ENCODE results near the gene IL24. TPM values are rescaled to one million over a fixed set of nuclear protein-coding genes. Genes with fewer than 3 reads are reported as not detected.

Gene IL24
- total and polyA plus RNA-seq, 2 donors (not counting 1 experiment from before 2014, with no cell fraction given), result 0.17 to 0.54 TPM

DNA sequence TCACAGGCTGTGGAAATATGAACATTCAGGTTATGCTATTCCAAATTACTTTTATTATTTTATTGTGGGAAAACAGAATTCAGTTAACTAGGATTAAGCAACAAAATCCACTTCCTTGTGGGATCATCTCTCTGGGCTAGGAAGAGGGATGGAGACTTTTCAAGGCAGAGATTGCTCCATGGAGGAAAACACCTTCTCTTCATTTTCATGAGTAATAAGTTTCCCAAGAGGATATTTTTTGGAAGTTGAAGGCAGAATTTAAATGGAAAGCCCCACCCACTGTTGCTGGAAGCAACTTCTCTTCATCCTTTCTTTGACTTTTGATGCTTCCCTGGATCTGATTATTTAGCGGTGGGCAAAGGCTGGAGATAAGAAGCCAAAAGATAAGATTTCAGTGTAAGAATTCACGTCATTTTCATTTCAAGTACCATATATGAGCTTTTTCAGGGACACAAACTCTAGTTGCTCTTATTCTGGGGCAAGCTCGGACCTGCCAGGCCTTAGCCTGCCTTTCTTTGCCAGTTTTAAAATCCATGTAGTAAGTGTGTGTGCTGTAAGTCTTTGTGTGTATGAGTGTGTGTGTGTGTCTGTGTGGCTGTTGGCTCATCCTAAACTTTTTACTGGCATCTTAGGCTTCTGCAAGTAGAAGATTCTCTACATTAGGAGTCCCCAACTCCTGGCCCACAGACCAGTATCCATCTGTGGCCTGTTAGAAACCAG lies 11.7 kb upstream of the IL24 start:
- Histone ChIP-seq H2AFZ (ENCODE audit: low read length) (no peak overlapping the region), H4K20me1 (ENCODE audit: control insufficient read depth, extremely low read depth, insufficient read depth, low read length) (no peaks in the 10 kb centered on the region), H3K4me2 (ENCODE audit: extremely low read depth, insufficient read depth, low read length) (no peak overlapping the region), H3K79me2 (ENCODE audit: control insufficient read depth, insufficient read depth, low read length) (no peaks in the 10 kb centered on the region), H3K27me3 (ENCODE audit: control insufficient read depth, insufficient read depth, low read length) (no peaks in the 10 kb centered on the region), H3K4me3 (replicated peaks in 1 of 4; ENCODE audit: control extremely low read depth in 1 of 4, insufficient read depth in 1 of 4, low read depth in 3 of 4, low read length in 4 of 4) (no peak overlapping the region), H3K9ac (ENCODE audit: insufficient read depth, low read length) (no peak overlapping the region), H3K9me3 (ENCODE audit: control insufficient read depth, insufficient read depth, low read depth, low read length) (no peaks in the 10 kb centered on the region), H3K36me3 (ENCODE audit: control insufficient read depth, insufficient read depth, low read length) (no peaks in the 10 kb centered on the region), H3K27ac (ENCODE audit: insufficient read depth, low read length) (no peak overlapping the region), H3K4me1 (ENCODE audit: control insufficient read depth, extremely low read depth, insufficient read depth, low read length) (peaks cover 15% of the 10 kb centered on the region)
- TF ChIP-seq CTCF (conservative IDR thresholded peaks at IDR 0.05 in 1 of 2, IDR thresholded peaks at IDR 0.05 in 1 of 2; ENCODE audit: low read depth in 1 of 2, low read length in 2 of 2) (no peak), EZH2 (IDR thresholded peaks at IDR 0.05; ENCODE audit: low read length, missing control alignments) (no peak)
- DNase-seq (ENCODE audit: low read depth in 2 of 2), result no peak

DNA sequence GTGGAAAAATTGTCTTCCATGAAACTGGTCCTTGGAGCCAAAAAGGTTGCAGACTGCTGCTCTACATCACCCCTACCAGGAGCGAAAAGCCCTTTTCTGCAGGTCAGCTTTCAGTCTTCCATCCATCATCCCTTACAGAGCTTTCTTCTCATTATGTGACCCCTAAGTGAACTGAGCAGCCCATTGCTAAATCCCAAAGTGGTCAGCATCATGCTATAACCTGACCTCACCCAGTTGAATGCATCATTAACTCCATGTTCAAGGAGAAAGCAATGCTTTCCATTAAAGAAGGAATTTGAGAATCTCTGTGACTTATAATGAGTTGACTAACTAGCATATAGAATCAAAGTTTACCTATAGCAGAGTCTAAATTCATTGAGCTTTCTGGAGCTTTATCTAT lies 10.4 kb upstream of the IL24 start:
- Histone ChIP-seq H3K27ac (ENCODE audit: insufficient read depth, low read length) (no peak overlapping the region), H3K9me3 (ENCODE audit: control insufficient read depth, insufficient read depth, low read depth, low read length) (no peaks in the 10 kb centered on the region), H3K9ac (ENCODE audit: insufficient read depth, low read length) (no peak overlapping the region), H3K4me2 (ENCODE audit: extremely low read depth, insufficient read depth, low read length) (no peak overlapping the region), H2AFZ (ENCODE audit: low read length) (no peak overlapping the region), H3K4me1 (ENCODE audit: control insufficient read depth, extremely low read depth, insufficient read depth, low read length) (peaks cover 22% of the 10 kb centered on the region), H3K4me3 (replicated peaks in 1 of 4; ENCODE audit: control extremely low read depth in 1 of 4, insufficient read depth in 1 of 4, low read depth in 3 of 4, low read length in 4 of 4) (no peak overlapping the region), H4K20me1 (ENCODE audit: control insufficient read depth, extremely low read depth, insufficient read depth, low read length) (no peaks in the 10 kb centered on the region), H3K79me2 (ENCODE audit: control insufficient read depth, insufficient read depth, low read length) (no peaks in the 10 kb centered on the region), H3K36me3 (ENCODE audit: control insufficient read depth, insufficient read depth, low read length) (no peaks in the 10 kb centered on the region), H3K27me3 (ENCODE audit: control insufficient read depth, insufficient read depth, low read length) (no peaks in the 10 kb centered on the region)
- DNase-seq (ENCODE audit: low read depth in 2 of 2), result peak in 1 of 2 donors; percentile 40
- TF ChIP-seq EZH2 (IDR thresholded peaks at IDR 0.05; ENCODE audit: low read length, missing control alignments) (no peak), CTCF (conservative IDR thresholded peaks at IDR 0.05 in 1 of 2, IDR thresholded peaks at IDR 0.05 in 1 of 2; ENCODE audit: low read depth in 1 of 2, low read length in 2 of 2) (no peak)

- DNase-seq (ENCODE audit: low read depth in 2 of 2), result peak in 1 of 2 donors; percentile 63
- H3K36me3 ChIP-seq (ENCODE audit: control insufficient read depth, insufficient read depth, low read length), result no peaks in the 10 kb centered on the region
- peaks cover 27% of the 10 kb centered on the region for H3K4me1 ChIP-seq (ENCODE audit: control insufficient read depth, extremely low read depth, insufficient read depth, low read length)
- no peaks in the 10 kb centered on the region for H4K20me1 ChIP-seq (ENCODE audit: control insufficient read depth, extremely low read depth, insufficient read depth, low read length)
- no peaks in the 10 kb centered on the region for H3K27me3 ChIP-seq (ENCODE audit: control insufficient read depth, insufficient read depth, low read length)
- H3K27ac ChIP-seq (ENCODE audit: insufficient read depth, low read length), result peak overlapping the region; percentile 22
- TF ChIP-seq CTCF (conservative IDR thresholded peaks at IDR 0.05 in 1 of 2, IDR thresholded peaks at IDR 0.05 in 1 of 2; ENCODE audit: low read depth in 1 of 2, low read length in 2 of 2) (no peak), EZH2 (IDR thresholded peaks at IDR 0.05; ENCODE audit: low read length, missing control alignments) (no peak)
- H3K4me3 ChIP-seq (replicated peaks in 1 of 4; ENCODE audit: control extremely low read depth in 1 of 4, insufficient read depth in 1 of 4, low read depth in 3 of 4, low read length in 4 of 4), result no peak overlapping the region
- no peak overlapping the region for H3K9ac ChIP-seq (ENCODE audit: insufficient read depth, low read length)
- no peaks in the 10 kb centered on the region for H3K79me2 ChIP-seq (ENCODE audit: control insufficient read depth, insufficient read depth, low read length)
- peak overlapping the region; percentile 46 for H3K4me2 ChIP-seq (ENCODE audit: extremely low read depth, insufficient read depth, low read length)
- no peaks in the 10 kb centered on the region for H3K9me3 ChIP-seq (ENCODE audit: control insufficient read depth, insufficient read depth, low read depth, low read length)
- H2AFZ ChIP-seq (ENCODE audit: low read length), result no peak overlapping the region
Measured at GRCh38 chr1:206887701-206888100, 9.5 kb upstream of the IL24 start.
